CD4-positive, alpha-beta memory T cell (primary cell): ENCODE measurements around the gene ZMAT5. TPM values are rescaled to one million over a fixed set of nuclear protein-coding genes. Genes with fewer than 3 reads are reported as not detected.

Experiments
- CTCF ChIA-PET: fragments of 350-600 bp; sonication (Branson Sonifier 250); formaldehyde crosslinking; loops from one replicate; lab custom pipeline; 2021; ENCODE audit warnings: inconsistent platforms; ENCODE audit not compliant: partially characterized antibody; lab: Charles Lee
- POLR2A ChIA-PET: fragments of 350-600 bp; sonication (Branson Sonifier 250); formaldehyde crosslinking; loops from one replicate; lab custom pipeline; 2021; ENCODE audit not compliant: partially characterized antibody; lab: Charles Lee
- DNase-seq, 5 donors: peaks; one replicate each; pipeline versions ENCODE4 v3.0.0 to v3.0.0-alpha.2; 2020 to 2022; ENCODE audit warnings: mixed read lengths in 1 of 5
- H3K27ac ChIP-seq: one replicate; pipeline ENCODE4 v1.7.0; 2013; ENCODE audit warnings: low read depth, low read length
- H3K27me3 ChIP-seq: 2 replicates; pipeline ENCODE4 v1.7.0; 2013; ENCODE audit warnings: mild to moderate bottlenecking, low read length, moderate library complexity; ENCODE audit not compliant: insufficient read depth
- H3K36me3 ChIP-seq: 2 replicates; pipeline ENCODE4 v1.7.0; 2013; ENCODE audit warnings: mild to moderate bottlenecking, low read length, moderate library complexity; ENCODE audit not compliant: insufficient read depth
- H3K4me1 ChIP-seq: 2 replicates; pipeline ENCODE4 v1.7.0; 2013; ENCODE audit warnings: mild to moderate bottlenecking, low read length, moderate library complexity; ENCODE audit not compliant: insufficient read depth
- H3K4me3 ChIP-seq, 2 donors: one replicate each; pipeline ENCODE4 v1.7.0; 2013; ENCODE audit warnings: low read length in 2 of 2, mild to moderate bottlenecking in 1 of 2
- H3K9me3 ChIP-seq, 2 donors: one replicate each; pipeline ENCODE4 v1.7.0; 2013; ENCODE audit warnings: low read length in 2 of 2, control low read depth in 1 of 2; ENCODE audit not compliant: control insufficient read depth in 1 of 2
- H3K27ac Mint-ChIP-seq, 7 donors: one replicate each; pipeline ENCODE4 v1.8.0; 2020 to 2021; ENCODE audit warnings: mixed read lengths in 7 of 7, mild to moderate bottlenecking in 6 of 7, inconsistent platforms in 3 of 7, moderate library complexity in 3 of 7
- H3K27me3 Mint-ChIP-seq, 2 donors: one replicate each; pipeline ENCODE4 v1.8.0; 2020 to 2021; ENCODE audit warnings: mixed read lengths in 2 of 2
- H3K36me3 Mint-ChIP-seq, 2 donors: one replicate each; pipeline ENCODE4 v1.8.0; 2020 to 2021; ENCODE audit warnings: mixed read lengths in 2 of 2, inconsistent platforms in 1 of 2, mild to moderate bottlenecking in 1 of 2
- H3K4me1 Mint-ChIP-seq, 4 donors: one replicate each; pipeline ENCODE4 v1.8.0; 2020 to 2021; ENCODE audit warnings: mixed read lengths in 4 of 4, mild to moderate bottlenecking in 1 of 4
- H3K4me3 Mint-ChIP-seq, 8 donors: one replicate each; pipeline ENCODE4 v1.8.0; 2020 to 2021; ENCODE audit warnings: mixed read lengths in 8 of 8, mild to moderate bottlenecking in 7 of 8, moderate library complexity in 6 of 8, inconsistent platforms in 3 of 8
- H3K9me3 Mint-ChIP-seq, 8 donors: one replicate each; pipeline ENCODE4 v1.8.0; 2020 to 2021; ENCODE audit warnings: mixed read lengths in 8 of 8, mild to moderate bottlenecking in 5 of 8, inconsistent platforms in 3 of 8, moderate library complexity in 1 of 8
- intact Hi-C: fragments of 100-400 bp; cut with micrococcal nuclease; formaldehyde crosslinking; loops from one replicate; pipeline ENCODE4 v1.15.1; 2023
- polyA plus RNA-seq, 2 donors: library from polyadenylated mRNA; unstranded; fragments of 300-500 nt; fragmentation: Illumina TruSeq; gene quantifications; one replicate each; pipeline ENCODE4 v1.2.3, GENCODE V29; 2021
- total RNA-seq, 2 experiments: library from RNA; stranded (reverse); gene quantifications; one replicate each; pipeline ENCODE4 v1.2.3, GENCODE V29; 2021

Gene ZMAT5, protein sequence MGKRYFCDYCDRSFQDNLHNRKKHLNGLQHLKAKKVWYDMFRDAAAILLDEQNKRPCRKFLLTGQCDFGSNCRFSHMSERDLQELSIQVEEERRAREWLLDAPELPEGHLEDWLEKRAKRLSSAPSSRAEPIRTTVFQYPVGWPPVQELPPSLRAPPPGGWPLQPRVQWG
- total RNA-seq (10 to 100 TPM; 16.3 to 20.4 TPM), polyA plus RNA-seq (10 to 100 TPM; 42.2 to 67.7 TPM)

DNA sequence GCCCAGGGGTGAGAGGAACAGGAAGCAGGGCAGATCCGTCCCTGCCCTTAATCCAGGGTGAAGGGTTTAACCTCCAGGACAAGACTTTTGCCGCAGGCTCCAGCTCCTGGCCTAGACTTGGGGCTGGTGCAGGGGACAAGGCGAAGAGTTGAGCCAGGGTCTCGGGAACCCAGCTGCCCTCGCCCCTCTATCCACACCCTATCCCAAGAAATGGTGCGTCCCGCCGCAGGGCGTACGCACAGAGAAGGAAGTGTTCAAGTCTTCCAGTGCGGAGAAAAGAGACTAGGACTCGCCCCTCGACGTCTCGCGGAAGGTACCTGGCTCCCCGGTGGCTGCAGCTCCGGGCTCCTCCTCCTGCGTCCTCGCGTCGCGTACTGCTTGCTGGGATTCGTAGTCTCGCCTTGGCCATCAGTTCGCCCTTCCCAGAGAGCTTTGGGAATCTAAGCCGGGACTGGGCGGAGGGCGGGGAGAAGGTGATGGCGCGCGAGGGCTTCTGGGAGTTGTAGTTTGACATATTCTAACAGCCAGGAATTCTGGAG is at the start of gene ZMAT5:
Gene ZMAT5, minus strand, starts transcription at position 376 of the 539 bp plus-strand sequence. CDS start 18,463 bp downstream, outside the sequence.
- Mint-ChIP-seq H3K36me3 (peaks cover 7 to 28% of the 10 kb centered on the region in 2 donors), H3K9me3 (no peaks in the 10 kb centered on the region), H3K27me3 (no peaks in the 10 kb centered on the region), H3K27ac (peak within 1 kb of the TSS; percentile 38 to 99 (median 99)), H3K4me3 (peak within 1 kb of the TSS; percentile 95 to 100 (median 99)), H3K4me1 (peaks cover 22 to 53% (median 28%) of the 10 kb centered on the region in 4 donors)
- CTCF ChIA-PET, result interaction anchor here (0.6 to 1.3 kb wide), 3 partner anchors 15 to 431 kb away, joined by 3 to 5 read pairs (median 3); partner anchors contain the start of gene ASCC2
- Histone ChIP-seq H3K9me3 (no peaks in the 10 kb centered on the region), H3K36me3 (peaks cover 11% of the 10 kb centered on the region), H3K27ac (peak within 1 kb of the TSS; percentile 87), H3K4me3 (peak within 1 kb of the TSS; percentile 96 to 100), H3K27me3 (no peaks in the 10 kb centered on the region), H3K4me1 (peaks cover 29% of the 10 kb centered on the region)
- peak; percentile 93 to 96 (median 95) for DNase-seq
- POLR2A ChIA-PET, result interaction anchor here (0.6 to 1.2 kb wide), 5 partner anchors 9 to 213 kb away, joined by 3 to 7 read pairs (median 5); partner anchors contain the start of genes ASCC2, MTMR3 and THOC5
- intact Hi-C loops, result loop anchor here (1.0 to 10.0 kb wide), 6 partner anchors 72 to 658 kb away; partner anchors contain the start of genes ASCC2, MTFP1, MTMR3 and NF2

DNA sequence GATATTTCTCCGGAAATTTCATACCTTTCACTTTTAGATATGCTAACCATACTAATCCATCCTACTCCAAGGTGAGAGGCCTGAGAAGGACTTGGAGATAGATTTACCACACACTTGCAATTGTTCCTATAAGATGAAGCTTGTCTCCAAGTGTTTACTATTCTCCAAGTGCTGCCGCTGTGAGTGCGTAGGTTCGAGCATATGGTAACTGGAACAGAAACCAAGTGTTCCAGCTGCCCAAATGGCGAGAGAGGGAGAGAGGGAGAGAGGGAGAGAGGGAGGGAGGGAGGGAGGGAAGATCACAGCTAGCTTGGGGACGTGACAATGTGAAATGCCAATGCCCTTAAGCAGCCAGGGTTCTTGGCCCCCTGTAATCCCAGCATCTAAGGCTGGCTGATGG is 49.7 kb upstream of the ZMAT5 start:
- DNase-seq, result no peak
- Histone ChIP-seq H3K9me3 (no peaks in the 10 kb centered on the region), H3K4me1 (no peaks in the 10 kb centered on the region), H3K36me3 (peaks cover 75% of the 10 kb centered on the region), H3K27ac (no peak overlapping the region), H3K4me3 (no peak overlapping the region), H3K27me3 (no peaks in the 10 kb centered on the region)
- no peak overlapping the region for H3K4me3 Mint-ChIP-seq
- intact Hi-C loops, result no loop called here
- H3K4me1 Mint-ChIP-seq, result no peaks in the 10 kb centered on the region
- ChIA-PET POLR2A (no interaction called here), CTCF (no interaction called here)
- no peaks in the 10 kb centered on the region for H3K9me3 Mint-ChIP-seq
- peaks cover 58 to 72% of the 10 kb centered on the region in 2 donors for H3K36me3 Mint-ChIP-seq
- H3K27me3 Mint-ChIP-seq, result no peaks in the 10 kb centered on the region
- H3K27ac Mint-ChIP-seq, result no peak overlapping the region

DNA sequence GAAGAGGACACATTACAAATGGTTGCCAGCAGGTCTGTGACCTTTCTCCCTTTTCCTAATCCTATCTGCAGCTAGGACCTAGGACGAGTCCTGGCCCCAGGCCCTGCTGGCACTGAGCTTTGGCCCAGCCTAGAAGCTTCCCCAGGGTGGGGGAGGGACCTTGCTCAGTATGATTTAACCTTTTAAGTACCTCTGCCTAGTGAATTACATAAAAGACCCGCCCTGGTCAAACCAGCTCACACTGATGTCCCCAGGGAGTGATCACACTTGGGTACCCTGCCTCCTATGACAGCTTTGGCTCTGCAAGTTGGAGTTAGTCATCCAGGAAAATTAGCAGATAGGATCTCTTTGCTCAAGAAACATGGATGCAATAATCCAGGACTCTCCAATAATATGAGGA is 49.3 kb upstream of the ZMAT5 start:
- no peaks in the 10 kb centered on the region for H3K27me3 Mint-ChIP-seq
- H3K4me1 Mint-ChIP-seq, result no peaks in the 10 kb centered on the region
- H3K36me3 Mint-ChIP-seq, result peaks cover 58 to 71% of the 10 kb centered on the region in 2 donors
- no peak overlapping the region for H3K4me3 Mint-ChIP-seq
- H3K27me3 ChIP-seq, result no peaks in the 10 kb centered on the region
- no peaks in the 10 kb centered on the region for H3K4me1 ChIP-seq
- DNase-seq, result no peak
- ChIA-PET CTCF (no interaction called here), POLR2A (no interaction called here)
- peaks cover 75% of the 10 kb centered on the region for H3K36me3 ChIP-seq
- peak overlapping the region in 1 of 7 donors; percentile 24 for H3K27ac Mint-ChIP-seq
- H3K27ac ChIP-seq, result no peak overlapping the region
- H3K9me3 Mint-ChIP-seq, result no peaks in the 10 kb centered on the region
- intact Hi-C loops, result no loop called here
- H3K4me3 ChIP-seq, result no peak overlapping the region
- no peaks in the 10 kb centered on the region for H3K9me3 ChIP-seq

DNA sequence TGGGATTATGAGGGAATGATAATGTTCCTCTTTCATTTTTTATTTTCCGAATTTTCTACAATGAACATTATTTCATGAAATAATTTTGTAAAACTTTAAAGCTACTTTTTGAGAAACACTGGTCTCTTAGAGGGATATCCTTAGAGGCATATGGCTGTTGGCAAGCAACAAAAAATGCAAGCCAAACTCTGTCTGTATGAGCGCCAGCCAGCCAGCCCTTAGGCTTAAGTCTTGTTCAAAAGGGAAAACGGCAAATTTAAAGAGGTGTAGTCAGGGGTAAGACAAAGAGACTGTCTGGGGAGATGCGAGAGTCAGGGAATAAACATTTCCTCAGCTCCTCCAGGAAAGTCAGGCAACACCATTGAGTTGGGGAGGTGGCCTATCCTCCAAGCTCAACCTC is 48.8 kb upstream of the ZMAT5 start:
- H3K36me3 ChIP-seq, result peaks cover 75% of the 10 kb centered on the region
- intact Hi-C loops, result no loop called here
- ChIA-PET CTCF (no interaction called here), POLR2A (no interaction called here)
- Mint-ChIP-seq H3K9me3 (no peaks in the 10 kb centered on the region), H3K4me3 (no peak overlapping the region), H3K4me1 (no peaks in the 10 kb centered on the region), H3K36me3 (peaks cover 60 to 73% of the 10 kb centered on the region in 2 donors), H3K27ac (no peak overlapping the region), H3K27me3 (no peaks in the 10 kb centered on the region)
- H3K27ac ChIP-seq, result no peak overlapping the region
- no peaks in the 10 kb centered on the region for H3K27me3 ChIP-seq
- no peaks in the 10 kb centered on the region for H3K4me1 ChIP-seq
- H3K4me3 ChIP-seq, result no peak overlapping the region
- H3K9me3 ChIP-seq, result no peaks in the 10 kb centered on the region
- no peak for DNase-seq

DNA sequence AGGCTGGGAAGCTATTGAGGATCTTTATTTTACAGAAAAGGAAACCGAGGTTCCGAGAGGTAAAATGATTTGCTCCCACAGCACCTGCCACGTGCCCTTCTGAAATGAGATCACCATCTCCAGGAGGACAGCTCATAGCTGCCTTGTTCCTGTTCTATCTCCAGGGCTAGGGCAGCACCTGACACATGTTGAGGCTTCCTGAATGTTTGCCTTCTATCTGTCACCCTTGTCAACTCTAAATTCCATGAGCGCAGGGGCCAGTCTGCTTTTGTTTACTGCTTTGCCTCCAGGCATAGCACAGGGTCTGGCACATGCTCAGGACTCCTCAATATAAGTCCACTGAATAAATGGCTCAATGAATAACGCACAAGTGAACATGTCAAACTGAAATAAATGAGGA is 47.2 kb upstream of the ZMAT5 start:
- Histone ChIP-seq H3K27ac (no peak overlapping the region), H3K4me1 (no peaks in the 10 kb centered on the region), H3K9me3 (no peaks in the 10 kb centered on the region), H3K36me3 (peaks cover 75% of the 10 kb centered on the region), H3K4me3 (no peak overlapping the region), H3K27me3 (no peaks in the 10 kb centered on the region)
- CTCF ChIA-PET, result no interaction called here
- POLR2A ChIA-PET, result no interaction called here
- DNase-seq, result no peak
- Mint-ChIP-seq H3K4me1 (no peaks in the 10 kb centered on the region), H3K9me3 (no peaks in the 10 kb centered on the region), H3K4me3 (no peak overlapping the region), H3K36me3 (peaks cover 62 to 81% of the 10 kb centered on the region in 2 donors), H3K27me3 (no peaks in the 10 kb centered on the region), H3K27ac (no peak overlapping the region)
- intact Hi-C loops, result no loop called here

DNA sequence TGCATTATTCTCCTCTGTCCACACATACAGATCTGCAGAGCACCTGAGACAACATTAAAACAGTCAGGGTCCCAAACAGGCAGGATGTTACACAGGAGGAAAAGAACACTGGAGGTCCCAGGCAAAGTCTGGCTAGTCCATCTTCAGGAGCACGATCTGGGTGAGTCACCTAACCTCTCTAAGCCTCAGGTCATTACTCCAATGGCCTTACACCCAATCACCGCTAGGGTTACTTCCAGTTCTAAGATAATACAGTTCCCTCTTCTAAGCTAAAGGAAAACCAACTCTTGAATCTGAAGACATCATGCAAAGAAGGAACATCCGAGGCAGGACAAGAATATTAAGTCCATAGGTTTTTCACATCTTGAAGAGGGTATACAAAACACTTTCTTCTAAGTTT is 46.8 kb upstream of the ZMAT5 start:
- H3K36me3 Mint-ChIP-seq, result peaks cover 62 to 78% of the 10 kb centered on the region in 2 donors
- H3K9me3 Mint-ChIP-seq, result no peaks in the 10 kb centered on the region
- no peaks in the 10 kb centered on the region for H3K4me1 ChIP-seq
- H3K4me3 ChIP-seq, result no peak overlapping the region
- ChIA-PET POLR2A (no interaction called here), CTCF (no interaction called here)
- no peak overlapping the region for H3K27ac ChIP-seq
- no peaks in the 10 kb centered on the region for H3K9me3 ChIP-seq
- H3K27me3 ChIP-seq, result no peaks in the 10 kb centered on the region
- H3K36me3 ChIP-seq, result peaks cover 72% of the 10 kb centered on the region
- H3K4me1 Mint-ChIP-seq, result no peaks in the 10 kb centered on the region
- intact Hi-C loops, result no loop called here
- H3K4me3 Mint-ChIP-seq, result no peak overlapping the region
- H3K27me3 Mint-ChIP-seq, result no peaks in the 10 kb centered on the region
- H3K27ac Mint-ChIP-seq, result no peak overlapping the region
- no peak for DNase-seq

DNA sequence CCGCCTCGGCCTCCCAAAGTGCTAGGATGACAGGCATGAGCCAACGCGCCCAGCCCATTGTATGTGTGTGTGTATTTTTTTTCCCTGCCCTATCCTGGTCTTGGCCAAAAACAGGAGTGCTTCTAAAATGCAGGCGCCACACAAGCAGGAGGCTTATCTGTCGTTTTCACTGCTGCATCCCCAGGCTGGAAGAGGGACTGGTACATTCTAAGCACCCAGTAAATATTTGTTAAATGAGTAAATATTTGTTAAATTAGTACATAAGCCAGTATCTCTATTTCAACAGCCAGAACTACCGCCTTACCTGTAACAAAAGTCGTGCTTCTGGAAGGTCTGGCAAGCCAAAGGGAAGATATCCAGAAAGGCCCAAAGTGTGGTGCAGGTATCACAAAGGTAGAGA is 46.3 kb upstream of the ZMAT5 start:
- H3K36me3 Mint-ChIP-seq, result peaks cover 60 to 81% of the 10 kb centered on the region in 2 donors
- Histone ChIP-seq H3K27me3 (no peaks in the 10 kb centered on the region), H3K4me3 (no peak overlapping the region), H3K9me3 (no peaks in the 10 kb centered on the region), H3K27ac (no peak overlapping the region), H3K36me3 (peaks cover 75% of the 10 kb centered on the region), H3K4me1 (no peaks in the 10 kb centered on the region)
- POLR2A ChIA-PET, result no interaction called here
- H3K27me3 Mint-ChIP-seq, result no peaks in the 10 kb centered on the region
- no peaks in the 10 kb centered on the region for H3K9me3 Mint-ChIP-seq
- no peak overlapping the region for H3K4me3 Mint-ChIP-seq
- intact Hi-C loops, result no loop called here
- H3K27ac Mint-ChIP-seq, result peak overlapping the region in 1 of 7 donors; percentile 61
- no peaks in the 10 kb centered on the region for H3K4me1 Mint-ChIP-seq
- CTCF ChIA-PET, result no interaction called here
- no peak for DNase-seq
